Activated CD4-positive, alpha-beta T cell treated with anti-CD3 and anti-CD28 coated beads, Interleukin-2, amount 50 U/mL, for 4 hours (primary cell): ENCODE results near the gene RPGR.

Source experiments
- DNase-seq, 2 experiments: peaks; one replicate each; pipeline ENCODE4 v3.0.0-alpha.2; 2020

The RPGR gene

GRCh38 chrX:38247051-38247450 is 80.3 kb downstream of the RPGR start:
- DNase-seq, result no peak

- no peak for DNase-seq
Measured at GRCh38 chrX:38240541-38240940, 86.8 kb downstream of the RPGR start.

DNA sequence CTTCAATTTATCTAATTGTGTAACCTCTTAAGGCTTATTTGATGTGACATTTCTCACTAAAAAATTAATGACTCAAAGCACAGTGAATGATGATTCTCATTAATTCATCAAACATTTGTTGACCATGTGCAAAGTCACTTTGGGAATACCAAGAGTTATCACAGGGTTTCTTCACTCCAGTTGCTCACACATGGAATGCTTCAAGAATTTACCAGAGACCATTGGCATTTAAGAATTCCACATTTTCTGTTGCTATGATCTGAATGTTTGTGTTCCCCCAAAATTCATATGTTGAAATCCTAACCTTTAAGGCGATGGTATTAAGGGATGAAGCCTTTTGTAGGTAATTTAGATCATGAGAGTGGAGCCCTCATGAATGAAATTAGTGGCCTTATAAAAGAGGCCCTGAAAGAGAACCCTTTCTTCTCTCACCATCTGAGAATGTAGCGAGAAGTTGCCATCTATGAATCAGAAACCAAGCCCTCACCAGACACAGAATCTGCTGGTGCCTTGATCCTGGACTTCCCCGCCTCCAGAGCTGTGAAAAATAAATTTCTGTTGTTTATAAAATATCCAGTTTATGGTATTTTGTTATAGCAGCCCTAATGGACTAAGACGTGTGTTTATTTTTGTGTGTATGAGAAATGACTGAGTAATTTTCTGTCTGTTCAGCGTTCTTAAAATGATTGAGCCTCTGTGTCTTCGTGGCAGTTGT is 90.3 kb downstream of the RPGR start:
- no peak for DNase-seq

GRCh38 chrX:38233891-38234667 is 93.2 kb downstream of the RPGR start:
- no peak for DNase-seq

DNA sequence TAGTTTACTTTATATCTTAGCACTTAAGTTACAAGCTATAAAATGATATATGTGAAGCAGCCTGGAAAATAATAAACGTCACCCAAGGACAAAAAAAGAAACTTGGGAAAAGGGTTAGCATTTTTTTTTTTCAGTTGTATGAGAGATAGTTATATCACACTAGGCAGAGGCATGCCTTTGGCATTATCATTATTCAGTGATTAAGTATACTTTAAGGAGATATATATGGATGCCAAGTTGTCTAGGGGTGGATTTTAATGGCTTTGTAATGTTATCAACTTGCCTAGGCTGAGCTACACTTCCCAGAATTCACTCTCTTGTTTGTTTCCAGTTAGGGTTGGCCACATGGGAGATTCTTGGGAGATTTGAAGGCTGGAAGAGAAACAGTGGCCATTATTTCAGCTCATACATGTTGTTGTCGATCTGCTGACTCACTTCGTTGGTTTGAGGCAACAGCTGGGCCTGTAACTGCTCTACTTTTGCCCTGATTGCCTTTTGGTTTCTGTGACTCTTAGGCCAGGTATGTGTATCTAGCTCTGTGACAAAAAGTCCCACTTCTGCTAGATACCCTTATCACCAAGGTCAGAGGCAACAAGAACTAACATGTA is 95.1 kb downstream of the RPGR start:
- no peak for DNase-seq

- DNase-seq, result no peak
Measured at GRCh38 chrX:38225093-38225492, 102.2 kb downstream of the RPGR start.

DNA sequence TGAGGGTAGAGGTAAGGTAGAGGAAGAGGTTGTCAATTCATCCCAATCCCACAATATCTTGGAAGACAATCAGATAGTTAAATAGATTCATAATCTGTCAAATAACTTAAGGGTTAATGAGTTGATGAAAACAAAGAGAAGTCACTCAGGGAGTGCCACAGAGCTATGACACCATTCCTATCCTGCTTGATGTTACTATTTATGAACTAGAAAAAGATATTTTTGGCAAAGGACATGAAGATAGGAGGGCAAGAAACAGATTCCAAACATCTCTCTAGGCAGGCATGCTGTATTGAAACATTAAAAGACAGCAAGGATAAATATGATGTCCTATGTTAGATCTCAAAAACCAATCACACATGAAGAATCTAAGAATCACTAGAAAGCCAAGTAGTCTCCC is 103.1 kb downstream of the RPGR start:
- DNase-seq, result no peak

- DNase-seq, result no peak
Measured at GRCh38 chrX:38221391-38221929, 105.8 kb downstream of the RPGR start.

- DNase-seq, result no peak
Measured at GRCh38 chrX:38220415-38221390, 106.6 kb downstream of the RPGR start, which contains the start of gene SRPX. SRPX (minus strand) TSS chrX:38220871; CDS start chrX:38220792, 79 bp downstream.

DNA sequence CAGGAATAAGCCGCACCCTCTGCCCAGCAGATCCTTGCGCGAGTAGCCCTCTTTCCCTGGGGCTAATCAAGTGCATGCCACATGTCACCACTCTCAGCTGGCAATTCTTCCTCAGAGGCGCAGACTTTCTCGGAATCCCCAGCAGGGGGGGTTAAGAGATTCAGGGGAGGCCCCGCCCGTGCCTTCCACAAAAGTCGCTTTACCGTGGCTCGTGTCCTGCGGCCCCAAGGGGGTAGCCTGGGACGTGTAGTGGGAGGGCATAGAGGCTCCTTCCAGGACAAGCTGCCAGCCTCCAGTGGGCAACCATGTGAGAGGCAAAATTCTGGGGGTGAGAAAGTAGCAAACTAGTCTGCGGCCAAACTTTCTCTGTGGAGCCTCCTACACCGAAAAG is 107.3 kb downstream of the RPGR start:
- DNase-seq, result no peak
